Activated B cell treated with CpG ODN at 0.5 μM for 24 hours (primary cell): Measurements from ENCODE around the gene VRK3. TPM values are rescaled to one million over a fixed set of nuclear protein-coding genes. Genes with fewer than 3 reads are reported as not detected.
A peak's percentile ranks its signal among the peaks of the same experiment; 100 is the strongest.

Source experiments
- ATAC-seq: fragments of 200-7000 bp; cut with Tn5 transposase; one replicate; pipeline ENCODE4 v1.10.0; 2021; ENCODE audit warnings: low read depth, mild to moderate bottlenecking, moderate library complexity
- CTCF ChIA-PET: fragments of 350-600 bp; sonication (Branson Sonifier 250); formaldehyde crosslinking; loops from one replicate; lab custom pipeline; 2021; ENCODE audit warnings: antibody characterized with exemption; lab: Charles Lee
- POLR2A ChIA-PET: fragments of 350-600 bp; sonication (Branson Sonifier 250); formaldehyde crosslinking; loops from one replicate; lab custom pipeline; 2021; ENCODE audit warnings: antibody characterized with exemption; lab: Charles Lee
- DNase-seq: peaks from one replicate; pipeline ENCODE4 v3.0.0; 2022
- H3K27ac Mint-ChIP-seq: one replicate; pipeline ENCODE4 v1.8.0; 2020; ENCODE audit warnings: mixed read lengths
- H3K27me3 Mint-ChIP-seq: one replicate; pipeline ENCODE4 v1.8.0; 2021; ENCODE audit warnings: mixed read lengths
- H3K36me3 Mint-ChIP-seq: one replicate; pipeline ENCODE4 v1.8.0; 2021; ENCODE audit warnings: low read depth, mixed read lengths
- H3K4me1 Mint-ChIP-seq: one replicate; pipeline ENCODE4 v1.8.0; 2021; ENCODE audit warnings: mixed read lengths
- H3K4me3 Mint-ChIP-seq: one replicate; pipeline ENCODE4 v1.8.0; 2020; ENCODE audit warnings: mild to moderate bottlenecking, mixed read lengths
- H3K9me3 Mint-ChIP-seq: one replicate; pipeline ENCODE4 v1.8.0; 2020; ENCODE audit warnings: mixed read lengths
- CTCF ChIP-seq: fragments of 200-600 bp; IDR thresholded peaks from one replicate; pipeline ENCODE4 v1.8.0; 2022; ENCODE audit warnings: antibody characterized with exemption, mild to moderate bottlenecking
- intact Hi-C: fragments of 100-400 bp; cut with micrococcal nuclease; formaldehyde crosslinking; loops from one replicate; pipeline ENCODE4 v1.15.1; 2024
- total RNA-seq: library from RNA; stranded (reverse); gene quantifications from 2 replicates; pipeline ENCODE4 v1.2.3, GENCODE V29; 2022

VRK3 gene
- total RNA-seq, 1 donor from 2014 or later, result 82.6 TPM

GRCh38 chr19:49929611-49930482, 95.3 kb downstream of the VRK3 start:
- ChIA-PET POLR2A (interaction anchor here (0.5 to 9.5 kb wide), 38 partner anchors 8 to 1466 kb away, joined by 3 to 229 read pairs (median 5); partner anchors contain the start of genes AKT1S1, AP2A1, FUZ and IL4I1), CTCF (interaction anchor here (1.3 to 2.2 kb wide), 4 partner anchors 11 to 40 kb away, joined by 5 to 15 read pairs (median 6); no protein-coding TSS in a partner anchor)
- Mint-ChIP-seq H3K4me3 (peak overlapping the region; percentile 92), H3K27me3 (no peaks in the 10 kb centered on the region), H3K4me1 (peaks cover 48% of the 10 kb centered on the region), H3K9me3 (no peaks in the 10 kb centered on the region), H3K36me3 (peaks cover 72% of the 10 kb centered on the region), H3K27ac (peak overlapping the region; percentile 89)
- DNase-seq (peak; percentile 84), ATAC-seq (peak; percentile 83)
- TF ChIP-seq CTCF, result no peak
- intact Hi-C loops, result loop anchor here (1.0 to 2.0 kb wide), 12 partner anchors 13 to 251 kb away; partner anchors contain the start of genes AKT1S1, FUZ, PNKP and PTOV1

GRCh38 chr19:49929121-49929610, 96.0 kb downstream of the VRK3 start, which contains the start of the genes ATF5 and NUP62:
Gene ATF5, plus strand, starts transcription at chr19:49929205. Its CDS starts 1,646 bp downstream, at chr19:49930851.
Gene NUP62, minus strand, starts transcription at chr19:49929504. Its CDS starts 19,697 bp downstream, at chr19:49909807.
- CTCF ChIA-PET, result interaction anchor here (1.3 to 2.2 kb wide), 3 partner anchors 10 to 39 kb away, joined by 5 to 15 read pairs (median 6); no protein-coding TSS in a partner anchor
- Mint-ChIP-seq H3K36me3 (peaks cover 78% of the 10 kb centered on the region), H3K27ac (peak within 1 kb of the TSS; percentile 89), H3K27me3 (no peaks in the 10 kb centered on the region), H3K4me3 (peak within 1 kb of the TSS; percentile 92), H3K4me1 (peaks cover 55% of the 10 kb centered on the region), H3K9me3 (no peaks in the 10 kb centered on the region)
- POLR2A ChIA-PET, result interaction anchor here (0.5 to 9.5 kb wide), 40 partner anchors 9 to 1818 kb away, joined by 3 to 229 read pairs (median 4); partner anchors contain the start of genes AKT1S1, AP2A1, FUZ and IL4I1
- ATAC-seq (peak; percentile 38), DNase-seq (peak; percentile 93)
- intact Hi-C loops, result loop anchor here (1.0 to 2.0 kb wide), 11 partner anchors 18 to 250 kb away; partner anchors contain the start of genes AKT1S1, FUZ, PNKP and PTOV1
- TF ChIP-seq CTCF, result no peak

- no peak for DNase-seq
- H3K27me3 Mint-ChIP-seq, result no peaks in the 10 kb centered on the region
- ChIA-PET CTCF (interaction anchor here (0.9 to 1.4 kb wide), 2 partner anchors 10 kb away, joined by 3 read pairs; no protein-coding TSS in a partner anchor), POLR2A (interaction anchor here (1.0 to 9.5 kb wide), 9 partner anchors 9 to 252 kb away, joined by 3 to 229 read pairs (median 56); partner anchors contain the start of genes AKT1S1, AP2A1, IL4I1 and PNKP)
- H3K4me1 Mint-ChIP-seq, result peaks cover 68% of the 10 kb centered on the region
- peak overlapping the region; percentile 89 for H3K27ac Mint-ChIP-seq
- peaks cover 82% of the 10 kb centered on the region for H3K36me3 Mint-ChIP-seq
- ATAC-seq, result no peak
- no peaks in the 10 kb centered on the region for H3K9me3 Mint-ChIP-seq
- H3K4me3 Mint-ChIP-seq, result peak overlapping the region; percentile 92
- intact Hi-C loops, result loop anchor here (2.0 kb wide), 4 partner anchors 17 to 249 kb away; partner anchors contain the start of gene PNKP
- TF ChIP-seq CTCF, result no peak
Observed at GRCh38 chr19:49927526-49928264, 97.5 kb downstream of the VRK3 start.

GRCh38 chr19:49926515-49926914, 98.7 kb downstream of the VRK3 start:
- Mint-ChIP-seq H3K4me1 (peaks cover 78% of the 10 kb centered on the region), H3K27ac (no peak overlapping the region), H3K36me3 (peaks cover 83% of the 10 kb centered on the region), H3K27me3 (no peaks in the 10 kb centered on the region), H3K9me3 (no peaks in the 10 kb centered on the region), H3K4me3 (no peak overlapping the region)
- CTCF ChIA-PET, result no interaction called here
- ATAC-seq (no peak), DNase-seq (no peak)
- intact Hi-C loops, result no loop called here
- POLR2A ChIA-PET, result interaction anchor here (0.7 to 9.5 kb wide), 5 partner anchors 15 to 58 kb away, joined by 3 to 229 read pairs (median 56); partner anchors contain the start of genes IL4I1 and PNKP
- no peak for TF ChIP-seq CTCF

Other genes starting within 250 kb of the VRK3 start
- gene FUZ, start 212.1 kb downstream of the VRK3 start, total RNA-seq, result 12.0 and 15.0 TPM in 2 replicates
- gene MED25, start 207.1 kb downstream of the VRK3 start, total RNA-seq, result 70.1 and 88.8 TPM in 2 replicates
- gene PTOV1, start 174.2 kb downstream of the VRK3 start, total RNA-seq, result 103 and 107 TPM in 2 replicates
- 174 and 205 TPM in 2 replicates for gene PNKP, start 157.8 kb downstream of the VRK3 start, total RNA-seq
- 21.3 and 28.7 TPM in 2 replicates for gene AKT1S1, start 148.0 kb downstream of the VRK3 start, total RNA-seq
- gene TBC1D17, start 147.7 kb downstream of the VRK3 start, total RNA-seq, result 51.1 and 57.0 TPM in 2 replicates
- 24.0 and 25.5 TPM in 2 replicates for gene IL4I1, start 128.5 kb downstream of the VRK3 start, total RNA-seq
- 198 and 199 TPM in 2 replicates for gene ATF5, start 96.2 kb downstream of the VRK3 start, total RNA-seq
- gene NUP62, start 95.9 kb downstream of the VRK3 start, total RNA-seq, result 96.8 and 114 TPM in 2 replicates
- not detected in 2 replicates for gene SIGLEC11, start 64.2 kb downstream of the VRK3 start, total RNA-seq
- gene ZNF473, start 633 bp upstream of the VRK3 start, total RNA-seq, result 10.5 and 14.2 TPM in 2 replicates
- gene IZUMO2, start 137.9 kb upstream of the VRK3 start, total RNA-seq, result not detected in 2 replicates
- gene MYH14, start 178.2 kb upstream of the VRK3 start, total RNA-seq, result not detected in 2 replicates